CD14-positive monocyte (primary cell): ENCODE data around the gene BCAT1. TPM values are rescaled to one million over a fixed set of nuclear protein-coding genes. Genes with fewer than 3 reads are reported as not detected.

Experiments
- DNase-seq, 3 donors: peaks; one replicate each; pipeline ENCODE4 v3.0.0-alpha.2; 2011 to 2022
- H2AFZ ChIP-seq: 2 replicates; pipeline ENCODE4 v1.6.0; 2012; ENCODE audit warnings: mild to moderate bottlenecking, low read depth, low read length, inconsistent platforms; ENCODE audit not compliant: insufficient read depth, poor library complexity, severe bottlenecking
- H3K27ac ChIP-seq, 2 donors: 1 replicate in 1 of 2; 2 replicates in 1 of 2; pipeline ENCODE4 v1.5.1; 2012 to 2013; ENCODE audit warnings: low read length in 2 of 2, control low read depth in 1 of 2, inconsistent platforms in 1 of 2, low read depth in 1 of 2, mild to moderate bottlenecking in 1 of 2
- H3K27me3 ChIP-seq, 2 donors: one replicate each; pipeline versions ENCODE4 v1.6.0 to v1.6.1; 2011 to 2013; ENCODE audit warnings: low read length in 2 of 2; ENCODE audit not compliant: control insufficient read depth in 2 of 2, insufficient read depth in 2 of 2
- H3K36me3 ChIP-seq, 2 donors: replicated peaks in 1 of 2; 1 replicate in 1 of 2; 2 replicates in 1 of 2; pipeline versions ENCODE4 v1.5.1 to v1.6.1; 2012 to 2013; ENCODE audit warnings: low read length in 2 of 2, control low read depth in 1 of 2, inconsistent platforms in 1 of 2, mild to moderate bottlenecking in 1 of 2; ENCODE audit not compliant: insufficient read depth in 2 of 2, control insufficient read depth in 1 of 2
- H3K4me1 ChIP-seq, 2 donors: 1 replicate in 1 of 2; 2 replicates in 1 of 2; pipeline versions ENCODE4 v1.5.1 to v1.6.1; 2012 to 2013; ENCODE audit warnings: low read length in 2 of 2, control low read depth in 1 of 2, inconsistent platforms in 1 of 2, mild to moderate bottlenecking in 1 of 2, moderate library complexity in 1 of 2; ENCODE audit not compliant: insufficient read depth in 2 of 2, control insufficient read depth in 1 of 2
- H3K4me2 ChIP-seq: replicated peaks from 2 replicates; pipeline ENCODE3; 2012; ENCODE audit warnings: low read length, moderate library complexity, mild to moderate bottlenecking; ENCODE audit not compliant: poor library complexity, severe bottlenecking; ENCODE audit errors: extremely low read depth
- H3K4me3 ChIP-seq, 3 experiments: fragments of 200-600 bp in 1 of 3; sonication (generic) in 1 of 3; replicated peaks in 1 of 3; 1 replicate in 2 of 3; 2 replicates in 1 of 3; pipeline ENCODE4 v1.5.1; 2011 to 2013; ENCODE audit warnings: low read length in 3 of 3, mild to moderate bottlenecking in 3 of 3, control low read depth in 2 of 3, low read depth in 2 of 3, inconsistent platforms in 1 of 3, moderate library complexity in 1 of 3
- H3K79me2 ChIP-seq: 2 replicates; pipeline ENCODE4 v1.6.0; 2012; ENCODE audit warnings: mild to moderate bottlenecking, control low read depth, inconsistent platforms, low read length, moderate library complexity; ENCODE audit not compliant: insufficient read depth
- H3K9ac ChIP-seq: 2 replicates; pipeline ENCODE4 v1.6.0; 2017; ENCODE audit warnings: low read length, mild to moderate bottlenecking; ENCODE audit not compliant: insufficient read depth, poor library complexity, severe bottlenecking
- H3K9me3 ChIP-seq, 2 donors: replicated peaks in 1 of 2; 1 replicate in 1 of 2; 2 replicates in 1 of 2; pipeline versions ENCODE4 v1.5.1 to v1.6.1; 2012 to 2013; ENCODE audit warnings: low read length in 2 of 2, control low read depth in 1 of 2; ENCODE audit not compliant: control insufficient read depth in 1 of 2, insufficient read depth in 1 of 2
- H4K20me1 ChIP-seq: 2 replicates; pipeline ENCODE4 v1.6.0; 2012; ENCODE audit warnings: mild to moderate bottlenecking, low read length, control low read depth, moderate library complexity; ENCODE audit not compliant: insufficient read depth
- H3K27ac Mint-ChIP-seq, 7 donors: one replicate each; pipeline ENCODE4 v1.8.0; 2020; ENCODE audit warnings: mild to moderate bottlenecking in 7 of 7, mixed read lengths in 7 of 7, moderate library complexity in 6 of 7, inconsistent platforms in 2 of 7
- H3K27me3 Mint-ChIP-seq, 3 donors: one replicate each; pipeline ENCODE4 v1.8.0; 2021 to 2022; ENCODE audit warnings: low read depth in 3 of 3, mild to moderate bottlenecking in 3 of 3, mixed read lengths in 3 of 3, moderate library complexity in 3 of 3, inconsistent platforms in 1 of 3
- H3K36me3 Mint-ChIP-seq, 2 donors: one replicate each; pipeline ENCODE4 v1.8.0; 2020; ENCODE audit warnings: mixed read lengths in 2 of 2, inconsistent platforms in 1 of 2, mild to moderate bottlenecking in 1 of 2
- H3K4me1 Mint-ChIP-seq: one replicate; pipeline ENCODE4 v1.8.0; 2020; ENCODE audit warnings: mild to moderate bottlenecking, mixed read lengths
- H3K4me3 Mint-ChIP-seq, 2 donors: one replicate each; pipeline ENCODE4 v1.8.0; 2020; ENCODE audit warnings: mild to moderate bottlenecking in 2 of 2, mixed read lengths in 2 of 2, moderate library complexity in 1 of 2
- H3K9me3 Mint-ChIP-seq, 7 donors: one replicate each; pipeline ENCODE4 v1.8.0; 2020 to 2022; ENCODE audit warnings: mixed read lengths in 7 of 7, mild to moderate bottlenecking in 6 of 7, moderate library complexity in 6 of 7, inconsistent platforms in 2 of 7
- WGBS: methylation state at CpG from one replicate; pipeline ENCODE4 v1.1.5; 2013; ENCODE audit warnings: missing lambda C conversion rate; ENCODE audit not compliant: insufficient coverage; 5-methylcytosine and 5-hydroxymethylcytosine counted together
- intact Hi-C, 2 donors: fragments of 100-400 bp; cut with micrococcal nuclease; formaldehyde crosslinking; loops; one replicate each; pipeline versions ENCODE4 v1.15.0 to v1.15.1; 2023
- polyA plus RNA-seq, 3 donors: library from polyadenylated mRNA; depleted of rRNA in 1 of 3; unstranded in 2 of 3; stranded (reverse) in 1 of 3; fragments of 300-500 nt in 2 of 3; fragments of >200 nt in 1 of 3; fragmentation: Illumina TruSeq in 2 of 3; gene quantifications; 1 replicate in 2 of 3; 2 replicates in 1 of 3; pipeline ENCODE4 v1.2.3, GENCODE V29; 2012 to 2021
- TF ChIP-seq, protein P1 (sequence below): fragments of 200-600 bp; IDR thresholded peaks from one replicate; pipeline ENCODE4 v1.8.0; 2022; ENCODE audit warnings: antibody characterized with exemption, mild to moderate bottlenecking

The BCAT1 gene
- polyA plus RNA-seq, 3 donors, result 3.5 to 16.9 (median 15.2) TPM

DNA sequence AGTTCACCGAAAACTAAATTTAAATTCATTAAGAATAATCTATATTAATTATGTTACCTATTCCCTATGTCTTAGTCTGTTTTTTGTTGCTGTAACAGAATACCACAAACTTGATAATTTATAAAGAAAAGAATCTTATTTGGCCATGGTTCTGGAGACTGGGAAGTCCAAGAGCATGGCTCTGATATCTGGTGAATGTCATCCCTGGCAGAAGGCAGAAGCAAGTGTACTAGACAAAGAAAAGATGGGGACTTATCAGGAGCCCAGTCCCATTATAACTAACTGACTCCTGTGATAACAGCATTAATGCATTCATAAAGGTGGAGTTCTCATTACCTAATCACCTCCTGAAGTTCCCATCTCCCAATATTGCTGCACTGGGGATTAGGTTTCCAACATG, 33.3 kb upstream of the BCAT1 start:
- intact Hi-C loops, result no loop called here
- Histone ChIP-seq H3K4me1 (peaks cover 26 to 29% of the 10 kb centered on the region in 2 donors), H4K20me1 (no peaks in the 10 kb centered on the region), H3K36me3 (no peaks in the 10 kb centered on the region), H3K9ac (no peak overlapping the region), H3K27me3 (no peaks in the 10 kb centered on the region), H3K4me2 (no peak overlapping the region), H3K4me3 (no peak overlapping the region), H2AFZ (no peak overlapping the region), H3K27ac (no peak overlapping the region), H3K9me3 (peaks cover 10 to 12% of the 10 kb centered on the region in 2 donors), H3K79me2 (no peaks in the 10 kb centered on the region)
- peaks cover 29% of the 10 kb centered on the region for H3K4me1 Mint-ChIP-seq
- no CpG with 5 or more reads among the region's 1 CpG for WGBS
- H3K27ac Mint-ChIP-seq, result no peak overlapping the region
- peaks cover 0 to 2% (median 2%) of the 10 kb centered on the region in 3 donors for H3K27me3 Mint-ChIP-seq
- H3K9me3 Mint-ChIP-seq, result peaks cover 9 to 20% (median 15%) of the 10 kb centered on the region in 7 donors
- no peak overlapping the region for H3K4me3 Mint-ChIP-seq
- TF ChIP-seq, protein P1, sequence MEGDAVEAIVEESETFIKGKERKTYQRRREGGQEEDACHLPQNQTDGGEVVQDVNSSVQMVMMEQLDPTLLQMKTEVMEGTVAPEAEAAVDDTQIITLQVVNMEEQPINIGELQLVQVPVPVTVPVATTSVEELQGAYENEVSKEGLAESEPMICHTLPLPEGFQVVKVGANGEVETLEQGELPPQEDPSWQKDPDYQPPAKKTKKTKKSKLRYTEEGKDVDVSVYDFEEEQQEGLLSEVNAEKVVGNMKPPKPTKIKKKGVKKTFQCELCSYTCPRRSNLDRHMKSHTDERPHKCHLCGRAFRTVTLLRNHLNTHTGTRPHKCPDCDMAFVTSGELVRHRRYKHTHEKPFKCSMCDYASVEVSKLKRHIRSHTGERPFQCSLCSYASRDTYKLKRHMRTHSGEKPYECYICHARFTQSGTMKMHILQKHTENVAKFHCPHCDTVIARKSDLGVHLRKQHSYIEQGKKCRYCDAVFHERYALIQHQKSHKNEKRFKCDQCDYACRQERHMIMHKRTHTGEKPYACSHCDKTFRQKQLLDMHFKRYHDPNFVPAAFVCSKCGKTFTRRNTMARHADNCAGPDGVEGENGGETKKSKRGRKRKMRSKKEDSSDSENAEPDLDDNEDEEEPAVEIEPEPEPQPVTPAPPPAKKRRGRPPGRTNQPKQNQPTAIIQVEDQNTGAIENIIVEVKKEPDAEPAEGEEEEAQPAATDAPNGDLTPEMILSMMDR, result no peak
- no peak for DNase-seq
- peaks cover 0 to 5% of the 10 kb centered on the region in 2 donors for H3K36me3 Mint-ChIP-seq

DNA sequence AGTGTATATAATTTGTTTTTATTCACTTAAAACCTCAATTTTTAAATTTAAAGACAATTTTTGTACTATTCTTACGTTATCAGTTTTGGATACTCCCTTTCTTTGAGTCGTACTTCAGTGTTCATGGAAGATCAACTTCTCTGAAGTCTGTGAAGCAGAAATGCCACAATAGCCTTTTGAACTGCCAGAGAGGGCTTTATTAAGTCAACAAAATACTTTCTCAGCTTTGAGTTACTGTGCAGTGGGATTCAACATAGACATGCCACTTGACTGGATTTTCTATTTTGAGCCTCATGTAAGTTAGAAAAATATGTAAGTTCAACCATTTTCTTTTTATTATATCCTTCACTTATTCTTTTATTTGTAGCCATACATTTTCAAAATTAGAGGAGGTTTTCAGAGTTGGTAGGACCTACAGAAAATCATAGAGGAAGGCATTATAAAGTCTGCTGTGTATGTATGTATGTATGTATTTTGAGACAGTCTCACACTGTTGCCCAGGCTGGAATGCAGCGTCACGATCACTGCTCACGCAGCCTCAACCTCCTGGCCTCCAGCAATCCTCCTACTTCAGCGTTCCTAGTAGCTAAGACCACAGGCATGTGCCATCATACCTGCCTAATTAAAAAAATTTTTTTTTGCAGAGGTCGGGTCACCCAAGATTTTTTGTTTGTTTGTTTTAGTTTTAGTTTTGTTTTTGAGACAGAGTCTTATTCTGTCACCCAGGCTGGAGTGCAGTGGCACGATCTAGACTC, 31.3 kb upstream of the BCAT1 start:
- WGBS, result no CpG with 5 or more reads among the region's 8 CpGs
- peaks cover 0 to 2% (median 0%) of the 10 kb centered on the region in 3 donors for H3K27me3 Mint-ChIP-seq
- H3K9me3 Mint-ChIP-seq, result peaks cover 9 to 20% (median 15%) of the 10 kb centered on the region in 7 donors
- Histone ChIP-seq H2AFZ (no peak overlapping the region), H3K9me3 (peaks cover 10 to 12% of the 10 kb centered on the region in 2 donors), H3K9ac (no peak overlapping the region), H4K20me1 (no peaks in the 10 kb centered on the region), H3K27ac (no peak overlapping the region), H3K27me3 (no peaks in the 10 kb centered on the region), H3K4me1 (peaks cover 45 to 48% of the 10 kb centered on the region in 2 donors), H3K4me2 (no peak overlapping the region), H3K4me3 (no peak overlapping the region), H3K36me3 (no peaks in the 10 kb centered on the region), H3K79me2 (no peaks in the 10 kb centered on the region)
- no peak overlapping the region for H3K4me3 Mint-ChIP-seq
- TF ChIP-seq, protein P1, result no peak
- intact Hi-C loops, result no loop called here
- peaks cover 0 to 5% of the 10 kb centered on the region in 2 donors for H3K36me3 Mint-ChIP-seq
- H3K4me1 Mint-ChIP-seq, result peaks cover 48% of the 10 kb centered on the region
- no peak for DNase-seq
- no peak overlapping the region for H3K27ac Mint-ChIP-seq
